ENCODE data around the gene MEIG1. TPM values are rescaled to one million over a fixed set of nuclear protein-coding genes. Genes with fewer than 3 reads are reported as not detected.

Gene MEIG1
- total and polyA plus RNA-seq, 12 donors: 0.44 to 1.1 (median 0.97) TPM; not detected in 7

- 93 to 98% (median 95%) methylated on average over 5 of the region's 5 CpGs for WGBS, 4 donors
- Histone ChIP-seq H3K36me3 (replicated peaks in 1 of 2) (peaks cover 0 to 33% of the 10 kb centered on the region in 2 donors), H3K27ac (no peak overlapping the region)
These were observed 14.1 kb upstream of the MEIG1 start for GRCh38 chr10:14945108-14945507.

GRCh38 chr10:14947268-14947667 is 11.9 kb upstream of the MEIG1 start:
- WGBS, 4 donors: 94 to 100% (median 99%) methylated on average over 1 of the region's 1 CpG
- Histone ChIP-seq H3K4me3 (no peak overlapping the region), H3K27ac (no peak overlapping the region), H3K9me3 (replicated peaks in 1 of 3) (no peaks in the 10 kb centered on the region), H3K4me1 (replicated peaks in 1 of 2) (peaks cover 0 to 3% of the 10 kb centered on the region in 2 donors), H3K36me3 (replicated peaks in 1 of 2) (peaks cover 0 to 29% of the 10 kb centered on the region in 2 donors), H3K27me3 (no peaks in the 10 kb centered on the region)
- no peak for DNase-seq
- intact Hi-C loops (cut with DNase I): no loop called here
- no peak for TF ChIP-seq CTCF (IDR thresholded peaks at IDR 0.05)
- TF ChIP-seq POLR2A (IDR thresholded peaks at IDR 0.05): no peak

More at GRCh38 chr10:14945108-14945507, 14.1 kb upstream of the MEIG1 start:
- intact Hi-C loops (cut with DNase I): no loop called here
- Histone ChIP-seq H3K4me3 (no peak overlapping the region), H3K27me3 (no peaks in the 10 kb centered on the region), H3K4me1 (replicated peaks in 1 of 2) (no peaks in the 10 kb centered on the region), H3K9me3 (replicated peaks in 1 of 3) (no peaks in the 10 kb centered on the region)
- DNase-seq: peak in 1 of 7 donors; percentile 42
- no peak for TF ChIP-seq POLR2A (IDR thresholded peaks at IDR 0.05)
- no peak for TF ChIP-seq CTCF (IDR thresholded peaks at IDR 0.05)

GRCh38 chr10:14949291-14949690 is 9.9 kb upstream of the MEIG1 start:
- Histone ChIP-seq H3K4me3 (no peak overlapping the region), H3K27ac (no peak overlapping the region), H3K27me3 (no peaks in the 10 kb centered on the region), H3K36me3 (replicated peaks in 1 of 2) (peaks cover 0 to 20% of the 10 kb centered on the region in 2 donors), H3K4me1 (replicated peaks in 1 of 2) (peaks cover 8 to 13% of the 10 kb centered on the region in 2 donors), H3K9me3 (replicated peaks in 1 of 3) (no peaks in the 10 kb centered on the region)
- 91 to 98% (median 96%) methylated on average over 5 of the region's 5 CpGs for WGBS, 4 donors
- TF ChIP-seq CTCF (IDR thresholded peaks at IDR 0.05): no peak
- no peak for TF ChIP-seq POLR2A (IDR thresholded peaks at IDR 0.05)
- intact Hi-C loops (cut with DNase I): no loop called here
- no peak for DNase-seq

- Histone ChIP-seq H3K36me3 (replicated peaks in 1 of 2) (peaks cover 0 to 6% of the 10 kb centered on the region in 2 donors), H3K27me3 (no peaks in the 10 kb centered on the region), H3K9me3 (replicated peaks in 1 of 3) (no peaks in the 10 kb centered on the region), H3K4me3 (peak overlapping the region; percentile 24 to 96 (median 62)), H3K4me1 (replicated peaks in 1 of 2) (peaks cover 8 to 19% of the 10 kb centered on the region in 2 donors), H3K27ac (peak overlapping the region; percentile 76 to 95 (median 82))
- DNase-seq: no peak
- intact Hi-C loops (cut with DNase I): loop anchor here in 1 of 2 donors (5.0 kb wide), 1 partner anchor 139 kb away; no protein-coding TSS in a partner anchor
- TF ChIP-seq CTCF (IDR thresholded peaks at IDR 0.05): no peak
- TF ChIP-seq POLR2A (IDR thresholded peaks at IDR 0.05): no peak
- WGBS, 4 donors: 27 to 39% (median 33%) methylated on average over 10 of the region's 10 CpGs
These were observed 6.3 kb upstream of the MEIG1 start for GRCh38 chr10:14952851-14953423.

Data from adrenal gland (tissue), 12 donors.